CD4-positive, alpha-beta T cell treated with Interleukin-6 for 4 hours (primary cell): Measurements from ENCODE around the gene EPO.
"Not testable (repeated sequence)": the region's sequence is repeated elsewhere in the genome, so short reads cannot be mapped to it uniquely, and the experiment has no call there.

Experiments used
- DNase-seq: peaks from one replicate; pipeline ENCODE4 v3.0.0-alpha.2; 2020; ENCODE audit warnings: mixed read lengths

EPO gene

DNA sequence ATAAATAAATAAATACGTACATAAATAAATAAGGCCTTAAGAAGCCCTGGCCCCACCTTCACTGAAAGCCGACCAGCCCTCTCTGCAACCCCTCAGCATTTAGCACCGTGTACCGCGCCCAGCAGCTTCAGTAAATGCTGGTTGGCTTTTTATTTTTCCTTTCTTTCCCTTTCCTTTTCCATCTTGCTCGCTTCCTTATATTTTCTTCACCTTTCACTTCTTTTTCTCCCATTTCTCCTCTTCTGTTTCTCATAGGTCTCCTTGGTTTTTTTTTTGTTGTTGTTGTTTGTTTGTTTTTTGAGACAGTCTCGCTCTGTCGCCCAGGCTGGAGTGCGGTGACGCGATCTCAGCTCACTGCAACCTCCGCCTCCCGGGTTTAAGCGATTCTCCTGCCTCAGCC is 24.3 kb downstream of the EPO start:
- DNase-seq, result no peak

DNA sequence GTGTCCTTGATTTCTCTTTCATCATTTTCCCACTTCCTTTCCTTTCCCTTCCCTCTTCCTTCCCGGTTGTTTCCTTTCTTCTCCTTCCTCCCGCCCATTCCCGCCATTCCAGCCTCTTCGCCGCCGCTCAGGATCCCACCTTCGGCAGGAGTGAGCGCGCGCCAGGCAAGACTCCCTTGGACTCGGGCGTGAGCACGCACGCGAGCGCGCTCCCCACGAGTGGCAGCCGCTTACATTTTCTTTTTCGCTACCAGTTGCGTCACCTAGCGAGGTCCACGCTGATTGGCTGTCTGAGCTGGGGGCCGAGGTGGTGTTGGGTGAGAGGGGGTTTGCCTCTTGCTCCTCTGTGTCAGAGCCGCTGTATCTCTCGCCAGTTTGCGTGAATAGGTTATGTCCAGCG is 24.9 kb downstream of the EPO start:
- DNase-seq, result no peak

DNA sequence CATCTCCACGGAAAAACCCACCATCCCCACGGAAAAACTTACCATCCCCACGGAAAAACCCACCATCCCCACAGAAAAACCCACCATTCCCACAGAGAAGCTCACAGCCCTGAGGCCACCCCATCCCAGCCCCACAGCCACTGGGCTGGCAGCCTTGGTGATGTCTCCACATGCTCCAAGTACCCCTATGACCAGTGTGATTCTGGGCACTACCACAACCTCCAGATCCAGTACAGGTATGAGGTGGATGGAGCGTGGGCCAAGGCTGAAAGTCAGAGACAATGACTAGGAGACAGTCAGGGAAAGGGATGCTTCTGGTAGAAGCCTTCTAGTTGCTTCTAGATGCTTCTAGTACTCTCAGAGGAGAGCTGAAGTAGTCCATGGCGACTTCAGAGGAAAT is 32.7 kb downstream of the EPO start:
- no peak for DNase-seq

DNA sequence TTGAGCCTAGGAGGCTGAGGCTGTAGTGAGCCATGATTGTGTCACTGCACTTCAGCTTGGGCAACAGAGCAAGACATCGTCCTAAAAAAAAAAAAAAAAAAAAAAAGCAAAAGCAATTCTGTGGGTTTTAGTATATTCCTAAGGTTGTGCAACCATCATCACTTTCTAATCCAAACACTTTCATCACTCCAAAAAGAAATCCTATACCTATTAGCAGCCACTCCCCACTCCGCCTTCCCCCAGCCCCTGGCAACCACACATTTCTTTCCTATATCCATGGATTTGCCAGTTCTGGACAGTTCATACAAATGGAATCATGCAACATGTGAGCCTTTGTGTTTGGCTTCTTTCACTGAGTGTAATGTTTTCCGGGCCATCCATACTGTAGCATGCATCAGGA is 33.5 kb downstream of the EPO start:
- no peak for DNase-seq

DNA sequence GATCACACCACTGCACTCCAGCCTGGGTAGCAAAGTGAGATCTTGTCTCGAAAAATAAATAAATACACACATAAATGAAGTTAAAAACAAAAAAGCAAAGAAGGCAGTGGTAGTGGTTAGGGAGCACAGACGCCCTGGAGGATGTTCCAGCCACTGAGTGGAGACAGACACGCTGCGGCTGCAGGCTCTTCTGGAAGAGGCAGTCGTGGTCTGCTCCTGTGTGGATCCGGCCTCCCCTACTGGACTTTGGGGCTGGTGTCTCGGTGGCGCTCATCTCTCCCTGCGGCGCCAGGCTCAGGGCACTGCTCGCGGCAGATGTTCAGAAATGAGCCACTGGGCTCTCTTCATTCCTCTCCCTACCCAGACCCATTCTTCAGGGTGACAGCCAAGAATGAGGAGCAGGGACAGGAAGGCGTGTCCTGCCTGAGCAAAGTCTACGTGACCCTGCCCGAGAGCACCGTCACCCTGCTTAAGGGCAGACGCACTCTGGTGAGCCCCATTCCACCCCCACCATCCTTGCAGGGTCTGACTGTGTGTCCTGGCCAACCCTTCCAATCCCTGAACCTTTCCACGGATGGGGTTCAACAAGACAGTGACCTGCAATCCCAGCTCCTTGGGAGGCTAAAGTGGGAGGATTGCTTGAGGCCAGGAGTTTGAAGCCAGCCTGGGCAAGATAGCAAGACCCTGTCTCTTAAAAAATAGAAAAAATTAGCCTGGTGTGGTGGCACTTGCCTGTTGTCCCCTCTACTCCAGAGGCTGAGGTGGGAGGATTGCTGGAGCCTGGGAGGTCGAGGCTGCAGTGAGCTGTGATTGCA is 39.3 kb downstream of the EPO start:
- DNase-seq, result no peak

DNA sequence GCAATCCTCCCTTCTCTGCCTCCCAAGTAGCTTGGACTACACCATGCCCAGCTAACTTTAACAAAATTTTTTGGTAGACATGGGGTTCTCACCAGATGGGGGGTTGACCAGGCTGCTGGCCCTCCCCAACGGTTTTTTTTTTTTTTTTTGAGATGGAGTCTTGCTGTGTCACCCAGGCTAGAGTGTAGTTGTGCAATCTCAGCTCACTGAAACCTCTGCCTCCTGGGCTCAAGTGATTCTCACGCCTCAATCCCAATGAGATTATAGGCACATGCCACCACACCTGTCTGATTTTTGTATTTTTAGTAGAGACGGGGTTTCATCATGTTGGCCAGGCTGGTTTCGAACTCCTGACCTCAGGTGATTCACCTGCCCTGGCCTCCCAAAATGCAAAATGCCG is 42.6 kb downstream of the EPO start:
- DNase-seq, result not testable (repeated sequence)

DNA sequence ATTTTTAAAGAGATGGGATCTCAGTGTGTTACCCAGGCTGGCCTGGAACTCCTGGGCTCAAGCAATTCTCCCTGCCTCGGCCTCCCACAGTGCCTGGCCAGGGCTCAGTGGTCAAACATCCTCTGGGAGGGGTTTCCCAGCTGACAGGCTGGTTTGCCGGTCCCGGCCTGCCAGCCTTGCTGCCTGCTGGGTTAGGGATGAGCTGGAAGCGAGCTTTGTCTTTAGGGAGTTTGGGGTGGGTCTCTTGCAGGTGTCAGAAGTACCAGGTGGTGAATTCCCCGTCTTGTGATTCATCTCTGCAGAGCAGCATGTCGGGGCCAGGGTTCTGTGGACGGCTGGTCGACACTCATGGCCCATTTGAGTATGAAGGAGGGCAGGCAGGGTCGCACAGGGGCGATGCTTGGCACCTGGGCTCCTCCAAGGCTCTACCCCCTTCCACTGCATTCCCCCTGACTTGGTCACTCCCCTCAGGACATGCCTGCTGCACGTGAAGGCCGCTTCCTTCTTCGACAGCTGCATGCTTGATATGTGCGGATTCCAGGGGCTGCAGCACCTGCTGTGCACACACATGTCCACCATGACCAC is 43.4 kb downstream of the EPO start:
- no peak for DNase-seq

DNA sequence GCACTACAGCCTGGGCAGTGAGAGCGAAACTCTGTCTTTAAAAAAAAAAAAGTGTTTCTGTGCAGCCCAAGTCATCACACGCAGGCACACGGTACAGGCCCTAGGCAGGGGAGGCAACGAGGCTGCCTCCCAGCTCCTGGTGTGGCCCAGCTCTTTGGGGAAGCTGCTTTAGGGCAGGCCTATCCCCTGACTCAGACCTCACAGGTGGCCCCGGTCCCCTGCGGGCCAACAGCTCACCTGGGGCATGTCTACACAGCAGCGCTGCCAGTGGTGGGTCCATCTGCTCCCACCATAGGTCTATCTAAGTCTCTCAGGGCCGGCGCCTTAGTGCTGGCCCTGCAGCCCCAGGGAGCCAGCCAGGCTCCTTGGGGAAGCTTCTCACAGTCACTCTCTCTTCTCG is 44.6 kb downstream of the EPO start:
- no peak for DNase-seq

DNA sequence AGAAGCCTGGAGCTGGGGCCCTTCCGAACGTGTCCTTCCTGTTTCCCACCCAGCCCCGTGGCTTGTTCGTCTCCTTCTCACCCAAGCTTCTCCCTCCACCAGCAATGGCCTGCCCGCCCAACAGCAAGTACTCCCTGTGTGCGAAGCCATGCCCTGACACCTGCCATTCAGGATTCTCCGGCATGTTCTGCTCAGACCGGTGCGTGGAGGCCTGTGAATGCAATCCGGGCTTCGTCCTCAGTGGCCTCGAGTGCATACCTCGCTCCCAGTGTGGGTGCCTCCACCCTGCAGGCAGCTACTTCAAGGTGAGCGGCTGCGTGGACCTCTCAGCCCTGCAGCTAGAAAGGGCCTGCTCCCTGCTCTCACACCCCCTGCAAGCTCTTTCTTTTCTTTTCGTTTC is 45.0 kb downstream of the EPO start:
- DNase-seq, result no peak

DNA sequence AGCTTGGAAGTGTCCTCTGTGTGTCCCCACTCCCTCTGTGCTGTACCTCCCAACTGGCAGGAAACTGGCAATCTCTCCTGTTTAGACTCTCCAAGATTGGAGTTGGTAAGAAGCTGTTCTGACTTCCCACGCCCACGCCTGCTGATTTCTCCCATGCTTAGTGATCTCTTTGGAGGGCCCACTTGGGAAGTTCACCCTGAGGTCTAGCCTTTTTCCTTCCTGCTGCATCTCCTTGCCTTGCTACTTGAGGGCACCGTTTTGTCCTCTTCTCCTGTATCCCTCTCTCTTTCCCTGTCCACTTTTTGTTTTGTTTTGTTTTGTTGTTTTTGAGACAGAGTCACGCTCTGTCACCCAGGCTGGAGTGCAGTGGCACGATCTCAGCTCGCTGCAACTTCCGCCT is 48.5 kb downstream of the EPO start:
- no peak for DNase-seq
